H1 (cell line): ENCODE measurements around the gene PIGA. TPM values are rescaled to one million over a fixed set of nuclear protein-coding genes. Genes with fewer than 3 reads are reported as not detected.

Experiments
- CTCF ChIA-PET: fragments of 300-600 bp; sonication (Branson Sonifier 250); formaldehyde crosslinking; loops from one replicate; lab custom pipeline; 2021; ENCODE audit not compliant: partially characterized antibody; lab: Charles Lee
- POLR2A ChIA-PET: fragments of 300-600 bp; sonication (Branson Sonifier 250); formaldehyde crosslinking; loops from one replicate; lab custom pipeline; 2021; ENCODE audit warnings: inconsistent platforms; ENCODE audit not compliant: partially characterized antibody; lab: Charles Lee
- DNase-seq, 2 experiments: peaks; one replicate each; pipeline versions ENCODE4 v3.0.0 to v3.0.0-alpha.2; 2010 to 2022; ENCODE audit warnings: low spot score in 2 of 2, low read depth in 1 of 2, mixed read lengths in 1 of 2
- FAIRE-seq: peaks from 2 replicates; lab custom pipeline; 2011; peaks lifted over from hg19 to GRCh38; lab: Jason Lieb, UNC
- H2AFZ ChIP-seq: 2 replicates; pipeline ENCODE4 v1.8.1; 2012; ENCODE audit warnings: low read length, inconsistent platforms
- H2AK5ac ChIP-seq: 2 replicates; pipeline ENCODE4 v1.6.1; 2013; ENCODE audit warnings: low read depth, low read length
- H2BK120ac ChIP-seq: replicated peaks from 2 replicates; pipeline ENCODE3; 2013; ENCODE audit warnings: low read depth, low read length, inconsistent platforms
- H2BK12ac ChIP-seq: 2 replicates; pipeline ENCODE4 v1.6.1; 2013; ENCODE audit warnings: low read depth, low read length
- H2BK15ac ChIP-seq: 2 replicates; pipeline ENCODE4 v1.6.1; 2013; ENCODE audit warnings: low read length
- H2BK20ac ChIP-seq: 2 replicates; pipeline ENCODE4 v1.6.1; 2013; ENCODE audit warnings: low read length
- H2BK5ac ChIP-seq: 2 replicates; pipeline ENCODE4 v1.6.1; 2013; ENCODE audit warnings: low read depth, low read length
- H3K14ac ChIP-seq: 2 replicates; pipeline ENCODE4 v1.6.1; 2013; ENCODE audit warnings: inconsistent platforms; ENCODE audit not compliant: insufficient read length
- H3K18ac ChIP-seq: 2 replicates; pipeline ENCODE4 v1.6.1; 2013; ENCODE audit warnings: low read length; ENCODE audit errors: extremely low read depth
- H3K23ac ChIP-seq: 2 replicates; pipeline ENCODE4 v1.6.1; 2013; ENCODE audit warnings: inconsistent platforms; ENCODE audit not compliant: insufficient read length
- H3K23me2 ChIP-seq: 2 replicates; pipeline ENCODE4 v1.6.1; 2013; ENCODE audit warnings: low read depth, low read length
- H3K27ac ChIP-seq: 2 replicates; pipeline ENCODE4 v1.6.1; 2011; ENCODE audit warnings: low read depth, low read length, inconsistent platforms
- H3K27me3 ChIP-seq, 4 experiments: replicated peaks in 1 of 4; 1 replicate in 1 of 4; 2 replicates in 3 of 4; pipeline versions ENCODE4 v1.6.1 to v1.8.1; 2011 to 2013; ENCODE audit warnings: low read length in 3 of 4, mild to moderate bottlenecking in 3 of 4, inconsistent platforms in 2 of 4, mixed read lengths in 2 of 4, moderate library complexity in 1 of 4; ENCODE audit not compliant: control insufficient read depth in 3 of 4, insufficient read depth in 3 of 4; ENCODE audit errors: extremely low read depth in 1 of 4
- H3K36me3 ChIP-seq, 4 experiments: 2 replicates each; pipeline versions ENCODE4 v1.6.1 to v1.8.1; 2011 to 2013; ENCODE audit warnings: mild to moderate bottlenecking in 4 of 4, low read length in 3 of 4, moderate library complexity in 2 of 4, control low read depth in 1 of 4, inconsistent platforms in 1 of 4; ENCODE audit not compliant: insufficient read depth in 4 of 4, control insufficient read depth in 2 of 4
- H3K4ac ChIP-seq: replicated peaks from 2 replicates; pipeline ENCODE3; 2013; ENCODE audit warnings: low read length, low read depth, mixed read lengths, inconsistent platforms; ENCODE audit not compliant: insufficient read length
- H3K4me1 ChIP-seq, 4 experiments: replicated peaks in 1 of 4; 1 replicate in 1 of 4; 2 replicates in 3 of 4; pipeline versions ENCODE4 v1.6.1 to v1.8.1; 2011 to 2013; ENCODE audit warnings: low read length in 3 of 4, inconsistent platforms in 2 of 4, mixed read lengths in 1 of 4; ENCODE audit not compliant: insufficient read depth in 4 of 4, control insufficient read depth in 3 of 4
- H3K4me2 ChIP-seq, 2 experiments: 2 replicates each; pipeline versions ENCODE4 v1.6.1 to v1.8.1; 2011 to 2013; ENCODE audit warnings: low read depth in 2 of 2, low read length in 2 of 2, control low read depth in 1 of 2, inconsistent platforms in 1 of 2, mild to moderate bottlenecking in 1 of 2; ENCODE audit not compliant: insufficient read depth in 1 of 2
- H3K4me3 ChIP-seq, 4 experiments: fragments of 200-600, 300-600 bp in 1 of 4; sonication (generic), shearing (Covaris generic), sonication (Bioruptor Twin) in 1 of 4; 2 replicates each; pipeline versions ENCODE4 v1.5.1 to v1.8.1; 2011 to 2016; ENCODE audit warnings: low read length in 4 of 4, low read depth in 3 of 4, control low read depth in 2 of 4, inconsistent platforms in 2 of 4, mild to moderate bottlenecking in 2 of 4, mixed read lengths in 1 of 4, moderate library complexity in 1 of 4; ENCODE audit not compliant: insufficient read depth in 2 of 4; ENCODE audit errors: extremely low read depth in 1 of 4
- H3K56ac ChIP-seq: replicated peaks from 2 replicates; pipeline ENCODE3; 2013; ENCODE audit warnings: low read depth, mild to moderate bottlenecking, mixed read lengths, low read length, inconsistent platforms; ENCODE audit not compliant: insufficient read length
- H3K79me1 ChIP-seq: 2 replicates; pipeline ENCODE4 v1.6.1; 2013; ENCODE audit warnings: low read depth, low read length, control low read depth
- H3K79me2 ChIP-seq, 2 experiments: 2 replicates each; pipeline versions ENCODE4 v1.6.1 to v1.8.1; 2012 to 2013; ENCODE audit warnings: low read length in 2 of 2, mild to moderate bottlenecking in 2 of 2, inconsistent platforms in 1 of 2; ENCODE audit not compliant: insufficient read depth in 2 of 2, control insufficient read depth in 1 of 2
- H3K9ac ChIP-seq, 4 experiments: replicated peaks in 1 of 4; 1 replicate in 1 of 4; 2 replicates in 3 of 4; pipeline versions ENCODE4 v1.6.1 to v1.8.1; 2011 to 2013; ENCODE audit warnings: low read depth in 3 of 4, low read length in 3 of 4, control low read depth in 2 of 4, mild to moderate bottlenecking in 2 of 4, moderate library complexity in 2 of 4, inconsistent platforms in 1 of 4; ENCODE audit errors: extremely low read depth in 1 of 4
- H3K9me3 ChIP-seq, 2 experiments: 2 replicates each; pipeline versions ENCODE4 v1.6.1 to v1.8.1; 2012 to 2013; ENCODE audit warnings: mild to moderate bottlenecking in 2 of 2, moderate library complexity in 2 of 2, control low read depth in 1 of 2, inconsistent platforms in 1 of 2, low read depth in 1 of 2, low read length in 1 of 2, mixed read lengths in 1 of 2; ENCODE audit not compliant: insufficient read depth in 2 of 2
- H4K20me1 ChIP-seq, 2 experiments: replicated peaks in 1 of 2; 2 replicates each; pipeline versions ENCODE3 to v1.8.1; 2011 to 2013; ENCODE audit warnings: inconsistent platforms in 2 of 2, low read length in 2 of 2, mild to moderate bottlenecking in 1 of 2; ENCODE audit not compliant: insufficient read depth in 2 of 2, control insufficient read depth in 1 of 2
- H4K5ac ChIP-seq: 2 replicates; pipeline ENCODE4 v1.6.1; 2013; ENCODE audit warnings: low read length, low read depth, mixed read lengths, inconsistent platforms; ENCODE audit not compliant: insufficient read length
- H4K8ac ChIP-seq: 2 replicates; pipeline ENCODE4 v1.8.0; 2013; ENCODE audit warnings: mild to moderate bottlenecking, moderate library complexity, low read length, inconsistent platforms; ENCODE audit not compliant: insufficient read depth; ENCODE audit errors: extremely low read depth
- H4K91ac ChIP-seq: replicated peaks from 2 replicates; pipeline ENCODE3; 2013; ENCODE audit warnings: low read length, mixed read lengths, inconsistent platforms; ENCODE audit not compliant: insufficient read length
- CTCF ChIP-seq, 3 experiments: IDR thresholded peaks; 1 replicate in 2 of 3; 2 replicates in 1 of 3; pipeline versions ENCODE4 v1.5.1 to v1.6.1; 2011; ENCODE audit warnings: low read length in 3 of 3, mild to moderate bottlenecking in 3 of 3, inconsistent platforms in 2 of 3, low read depth in 1 of 3, moderate library complexity in 1 of 3; ENCODE audit not compliant: insufficient read depth in 1 of 3; ENCODE audit errors: control extremely low read depth in 1 of 3
- GABPA ChIP-seq: IDR thresholded peaks from 2 replicates; pipeline ENCODE4 v1.6.1; 2011; ENCODE audit warnings: mild to moderate bottlenecking, low read length, moderate library complexity, borderline replicate concordance; ENCODE audit not compliant: insufficient read depth
- RAD21 ChIP-seq, 2 experiments: IDR thresholded peaks in 1 of 2; conservative IDR thresholded peaks in 1 of 2; 2 replicates each; pipeline ENCODE4 v1.6.1; 2011; ENCODE audit warnings: low read depth in 2 of 2, low read length in 2 of 2, improper control_type of control experiment in 1 of 2, inconsistent platforms in 1 of 2, mild to moderate bottlenecking in 1 of 2, moderate library complexity in 1 of 2
- WGBS, 2 experiments: shearing (Covaris generic) in 1 of 2; methylation state at CpG; one replicate each; pipeline versions ENCODE4 v1.1.6 to v1.1.7; 2013 to 2015; ENCODE audit warnings: low lambda C conversion rate in 2 of 2, mixed read lengths in 2 of 2, inconsistent platforms in 1 of 2, low coverage in 1 of 2, missing lambda C conversion rate in 1 of 2; ENCODE audit not compliant: insufficient replicate concordance in 2 of 2, insufficient coverage in 1 of 2, insufficient read length in 1 of 2; ENCODE audit errors: extremely low coverage in 1 of 2, missing lambda C conversion rate in 1 of 2; 5-methylcytosine and 5-hydroxymethylcytosine counted together
- polyA plus RNA-seq, 7 experiments: library from polyadenylated mRNA; depleted of rRNA in 3 of 7; stranded (reverse) in 5 of 7; unstranded in 2 of 7; fragments of >200 nt in 5 of 7; fragments of 200-250 nt in 2 of 7; gene quantifications; 1 replicate in 5 of 7; 2 replicates in 1 of 7; 4 replicates in 1 of 7; pipeline versions ENCODE4 v1.2.1 to v1.2.3, GENCODE V29; 2011 to 2013; ENCODE audit warnings: missing spikeins in 2 of 7, mixed read lengths in 2 of 7
- total RNA-seq: library from RNA; stranded (reverse); fragmentation: NEBNext Ultra II Directional; extraction: Animal tissue kit (Norgen Biotek cat#: 25700); gene quantifications from 2 replicates; pipeline ENCODE4 v1.2.1, GENCODE V29; 2021

Gene PIGA
- total and polyA plus RNA-seq, 2 of the 8 experiments (the other 6 are each of a cell fraction or from before 2014, with no cell fraction given) = 5.0 to 13.4 TPM

GRCh38 chrX:15299941-15300851 is 35.1 kb downstream of the PIGA start:
- Histone ChIP-seq H3K4me1 (no peaks in the 10 kb centered on the region), H3K79me1 (no peaks in the 10 kb centered on the region), H3K4ac (no peak overlapping the region), H2BK120ac (no peak overlapping the region), H3K18ac (no peak overlapping the region), H3K23ac (no peak overlapping the region), H4K20me1 (no peaks in the 10 kb centered on the region), H3K23me2 (no peaks in the 10 kb centered on the region), H3K9me3 (no peaks in the 10 kb centered on the region), H2BK15ac (no peak overlapping the region), H2BK12ac (no peak overlapping the region), H3K14ac (no peak overlapping the region), H4K5ac (no peak overlapping the region), H2AK5ac (no peak overlapping the region), H3K79me2 (no peaks in the 10 kb centered on the region), H2AFZ (no peak overlapping the region; the same call in 1 of the 2 replicates), H4K8ac (no peak overlapping the region), H3K27ac (no peak overlapping the region), H3K56ac (no peak overlapping the region), H2BK5ac (no peak overlapping the region), H3K4me2 (no peak overlapping the region), H3K36me3 (no peaks in the 10 kb centered on the region), H2BK20ac (no peak overlapping the region), H3K27me3 (no peaks in the 10 kb centered on the region), H3K4me3 (no peak overlapping the region)
- ChIA-PET POLR2A (no interaction called here), CTCF (interaction anchor here (0.6 to 1.8 kb wide), 15 partner anchors 9 to 265 kb away, joined by 3 to 7 read pairs (median 4); no protein-coding TSS in a partner anchor)
- 79% methylated on average over 4 of the region's 4 CpGs; no CpG with 5 or more reads in 1 of the 2 experiments for WGBS, 2 experiments
- FAIRE-seq = peak; percentile 70
- DNase-seq = no peak
- peak; percentile 42 to 43 for TF ChIP-seq RAD21 (IDR thresholded peaks at IDR 0.05 in 1 of 2, conservative IDR thresholded peaks at IDR 0.05 in 1 of 2; ENCODE audit: low read depth in 2 of 2, low read length in 2 of 2)
- TF ChIP-seq CTCF (IDR thresholded peaks at IDR 0.05; ENCODE audit: control extremely low read depth in 1 of 3, insufficient read depth in 1 of 3, low read depth in 1 of 3, low read length in 3 of 3) = peak in 1 of 3 experiments; percentile 18; a peak in 1 of 4 replicates
- TF ChIP-seq GABPA = no peak
- TF ChIP-seq, all 59 proteins: peak for 2
- Histone ChIP-seq H4K91ac (no peak overlapping the region), H3K9ac (no peak overlapping the region)
